NCI-H446 (cell line): ENCODE data around the gene HS1BP3.

Experiments
- DNase-seq, 2 experiments: peaks; one replicate each; lab custom pipeline; 2025; lab: John Stamatoyannopoulos, UW

The HS1BP3 gene

DNA sequence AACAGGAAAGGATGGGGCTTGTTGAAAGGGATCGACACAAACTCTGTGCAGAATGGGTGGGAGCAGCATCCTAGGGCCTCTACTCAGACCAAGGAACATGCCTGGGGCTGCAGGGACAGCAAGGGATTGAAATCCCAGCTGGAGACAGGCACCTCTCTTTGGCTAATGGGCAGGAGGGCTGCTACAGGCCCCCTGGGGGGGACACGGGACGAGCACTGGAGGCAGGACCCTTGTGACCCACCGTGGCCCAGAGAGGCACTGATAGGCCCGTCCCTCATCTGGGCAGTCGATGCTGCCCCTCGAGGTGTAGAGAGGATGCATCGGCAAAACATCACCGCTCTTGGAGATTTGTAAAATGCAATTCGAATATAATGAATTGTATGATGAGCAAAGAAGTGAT is 5.1 kb downstream of the HS1BP3 start:
- DNase-seq: no peak

- no peak for DNase-seq
These were observed 5.6 kb downstream of the HS1BP3 start for GRCh38 chr2:20645301-20645701.

DNA sequence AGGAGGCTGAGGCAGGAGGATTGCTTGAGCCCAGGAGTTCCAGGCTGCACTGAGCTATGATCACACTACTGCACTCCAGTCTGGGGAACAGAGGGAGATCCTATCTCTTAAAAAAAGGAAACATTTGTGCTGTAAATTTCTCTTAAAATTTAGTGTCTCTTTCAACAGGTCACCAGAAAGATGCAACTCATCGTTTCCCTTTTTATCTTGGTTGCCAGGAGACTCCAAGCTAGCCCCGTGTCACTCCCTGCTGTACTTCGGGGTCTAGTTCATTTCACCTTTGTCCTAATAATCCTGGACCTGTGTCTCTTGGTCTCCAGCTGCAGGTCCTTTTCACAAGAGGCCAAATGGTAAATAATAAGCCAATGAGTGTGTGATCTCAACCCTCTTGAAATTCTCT is 7.1 kb downstream of the HS1BP3 start:
- DNase-seq: no peak

- no peak for DNase-seq
These were observed 7.8 kb downstream of the HS1BP3 start for GRCh38 chr2:20643060-20643459.

DNA sequence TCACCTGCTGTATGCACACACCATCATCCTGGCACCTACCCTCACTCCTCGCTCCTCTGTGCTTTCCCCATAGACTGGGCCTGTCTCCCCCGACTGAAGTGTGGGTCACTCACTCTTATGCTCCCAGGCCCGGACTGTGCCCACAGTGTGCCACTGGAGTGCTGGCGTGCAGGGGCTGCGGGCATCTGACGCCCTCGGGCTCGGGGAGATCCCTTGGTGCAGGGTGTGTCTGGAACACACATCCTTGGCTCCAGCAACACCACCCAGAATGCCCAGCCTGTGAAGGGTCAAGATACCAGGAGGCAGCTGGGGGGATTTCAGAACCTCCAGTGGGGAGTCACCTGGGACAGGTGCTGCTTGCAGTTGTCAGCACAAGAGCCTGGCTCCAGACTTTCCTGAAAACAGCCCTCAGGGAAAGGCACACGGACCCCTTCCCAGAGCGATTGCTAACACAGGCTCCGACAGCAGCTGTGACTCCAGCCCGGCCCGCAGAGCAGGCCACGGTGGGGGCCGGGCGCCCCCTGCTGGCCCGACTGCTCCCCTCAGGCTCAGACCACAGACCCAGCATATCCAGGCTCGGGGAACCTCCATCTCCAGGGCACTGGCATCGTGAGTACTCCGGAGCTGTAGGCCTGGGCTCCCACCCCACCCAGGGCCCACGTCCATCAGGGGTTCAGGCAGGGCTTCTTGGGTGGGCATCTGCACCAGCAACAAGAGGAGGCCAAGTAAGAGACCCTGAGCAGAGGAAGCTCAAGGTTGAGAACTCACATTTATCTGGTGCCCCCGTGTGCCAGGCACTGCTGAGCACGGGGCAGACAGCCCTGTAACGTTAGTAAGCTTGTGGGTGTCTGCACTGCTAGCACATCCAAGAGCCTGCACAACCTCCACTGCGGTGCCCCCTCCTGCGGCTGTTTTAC is 8.6 kb downstream of the HS1BP3 start:
- DNase-seq: peak; percentile 54 to 79

DNA sequence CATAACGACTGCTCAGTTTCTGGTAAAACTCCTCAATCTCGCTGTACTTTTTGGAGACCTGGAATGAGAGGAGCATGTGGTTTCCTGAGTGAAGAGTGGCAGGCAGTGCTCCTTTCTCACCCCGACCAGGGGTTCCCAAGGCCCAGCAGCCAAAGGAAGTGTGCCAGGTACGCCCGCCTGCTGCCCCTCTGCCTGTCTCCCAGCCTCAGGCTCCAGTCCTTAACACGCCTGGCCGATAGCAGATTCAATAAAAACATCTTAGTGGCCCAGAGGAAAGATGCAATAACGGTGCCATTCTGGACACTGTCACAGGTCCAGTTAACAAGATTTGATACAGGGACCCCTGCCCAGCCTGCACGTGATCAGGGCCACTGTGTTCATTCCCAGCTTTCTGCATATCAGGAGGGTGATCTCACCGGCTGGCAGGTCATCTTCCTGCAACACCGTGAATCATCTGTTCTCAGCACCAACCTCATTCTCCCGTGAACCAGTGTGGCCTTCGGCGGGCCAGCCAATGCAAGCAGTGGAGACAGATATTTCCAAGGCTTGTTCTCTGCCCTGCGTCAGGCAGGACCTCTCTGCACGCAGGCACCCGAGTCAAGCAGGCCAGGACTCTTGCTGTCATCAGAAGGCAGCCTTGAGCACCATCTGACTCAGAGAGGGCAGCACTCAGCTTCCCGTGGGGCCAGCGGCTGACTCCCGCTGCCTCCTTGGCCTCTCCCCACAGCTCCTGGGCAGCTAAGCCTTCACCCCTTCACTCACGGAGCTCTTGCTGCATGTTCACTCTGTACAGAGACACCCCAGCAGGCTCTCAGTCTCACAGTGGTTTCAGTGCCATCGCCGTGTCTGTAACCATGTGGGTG is 9.5 kb downstream of the HS1BP3 start:
- DNase-seq: no peak

DNA sequence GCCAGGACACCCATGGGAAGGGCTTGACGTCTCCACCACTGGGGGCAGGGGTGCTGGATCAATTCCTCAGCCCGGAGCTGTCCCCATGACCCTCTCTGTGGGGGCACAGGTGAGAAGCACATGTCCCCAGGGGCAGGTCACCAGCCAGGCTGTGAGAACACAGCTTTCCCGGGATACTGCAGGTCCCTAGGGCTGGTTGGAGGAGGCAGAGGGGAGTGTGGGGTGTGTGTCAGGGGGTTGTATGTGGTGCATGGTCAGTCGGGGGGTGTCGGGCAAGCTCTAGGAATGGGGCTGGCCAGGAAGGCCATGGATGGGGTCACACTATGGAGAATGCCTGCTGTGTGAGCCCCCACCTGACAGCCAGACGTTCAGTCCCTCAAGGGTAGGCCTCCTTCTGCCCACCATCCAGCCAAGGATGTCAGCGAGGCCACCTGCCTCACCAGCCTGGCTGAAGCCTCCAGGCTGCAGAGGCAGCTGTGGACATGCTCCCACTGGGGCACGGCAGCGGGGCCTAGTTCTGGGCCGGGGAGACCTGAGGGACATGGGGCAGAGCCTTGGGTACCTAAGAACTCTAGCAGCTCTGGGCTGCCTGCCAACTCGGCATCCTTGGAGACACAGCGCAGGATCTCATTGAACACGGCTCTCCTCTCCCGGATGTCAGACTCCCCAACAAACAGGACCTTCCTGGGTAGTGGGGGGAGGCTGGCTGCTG is 10.3 kb downstream of the HS1BP3 start:
- DNase-seq: no peak

- DNase-seq: no peak
These were observed 12.1 kb downstream of the HS1BP3 start for GRCh38 chr2:20638646-20639430.

DNA sequence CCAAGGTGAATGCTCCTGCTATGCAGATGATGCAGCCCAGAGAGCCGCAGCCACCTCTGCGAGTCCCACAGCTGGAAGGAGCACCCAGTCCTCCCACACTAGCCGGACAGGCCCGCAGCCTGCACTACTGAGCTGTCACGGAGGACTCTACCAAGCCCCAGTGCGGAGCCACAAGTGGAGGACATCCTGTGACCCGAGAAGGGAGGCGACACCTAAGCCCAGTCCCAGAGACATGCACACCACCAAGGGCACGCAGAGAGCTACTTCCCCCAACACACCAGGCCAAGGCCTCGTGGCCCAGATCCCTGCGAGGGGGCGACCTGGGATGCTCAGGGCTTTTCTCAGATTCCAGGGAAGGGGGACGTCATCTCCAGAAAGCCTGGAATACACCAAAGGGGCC is 12.9 kb downstream of the HS1BP3 start:
- no peak for DNase-seq

- no peak for DNase-seq
These were observed 13.8 kb downstream of the HS1BP3 start for GRCh38 chr2:20637147-20637546.

- peak; percentile 73 to 86 for DNase-seq
These were observed 15.0 kb downstream of the HS1BP3 start for GRCh38 chr2:20635675-20636584.

DNA sequence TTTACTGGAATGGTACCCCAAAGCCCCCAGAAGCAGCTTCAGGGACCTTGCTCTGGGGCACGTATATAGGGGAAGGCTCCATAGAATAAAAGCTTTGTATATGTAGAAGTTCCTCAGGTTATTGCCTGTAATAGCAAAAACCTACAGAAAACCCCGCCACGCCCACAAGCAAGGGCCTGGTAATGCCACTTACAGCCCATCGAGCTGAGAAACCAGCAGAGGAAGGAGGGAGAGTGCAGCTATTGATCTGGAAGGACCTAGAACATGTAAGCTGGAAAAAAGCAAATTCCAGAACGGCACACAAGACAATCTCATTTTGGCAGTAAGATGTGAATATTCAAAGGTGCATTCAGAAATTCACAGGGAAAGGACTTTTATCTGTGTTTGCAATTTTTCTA is 15.8 kb downstream of the HS1BP3 start:
- no peak for DNase-seq

DNA sequence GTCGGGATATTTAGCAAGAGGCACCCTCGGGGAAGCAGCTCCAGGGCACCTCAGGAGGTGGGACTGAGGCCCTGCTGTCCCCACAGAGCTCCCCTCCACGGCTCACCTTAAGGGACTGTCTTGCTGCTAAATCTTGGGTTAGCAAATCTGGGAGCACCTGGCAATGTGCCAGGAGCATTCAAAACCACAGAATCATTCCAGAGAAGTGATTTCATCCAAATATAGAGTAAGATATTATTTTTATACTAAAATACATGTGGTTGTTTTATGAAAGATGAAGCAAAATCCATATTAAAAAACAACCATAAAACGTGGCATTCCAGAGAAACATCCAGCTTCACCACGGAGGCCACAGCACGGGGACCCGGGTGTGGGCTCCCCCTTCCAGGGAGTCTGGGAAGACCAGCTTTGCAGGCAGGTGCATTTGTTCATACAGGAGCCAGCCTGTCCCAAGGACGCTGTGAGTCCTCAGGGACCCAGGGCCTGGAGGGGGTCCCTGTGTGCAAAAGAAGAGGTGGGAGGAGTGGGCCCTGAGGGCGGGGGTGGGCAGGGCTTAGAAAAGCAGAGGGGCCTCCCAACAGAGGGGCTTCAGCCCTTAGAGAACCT is 16.3 kb downstream of the HS1BP3 start:
- no peak for DNase-seq

DNA sequence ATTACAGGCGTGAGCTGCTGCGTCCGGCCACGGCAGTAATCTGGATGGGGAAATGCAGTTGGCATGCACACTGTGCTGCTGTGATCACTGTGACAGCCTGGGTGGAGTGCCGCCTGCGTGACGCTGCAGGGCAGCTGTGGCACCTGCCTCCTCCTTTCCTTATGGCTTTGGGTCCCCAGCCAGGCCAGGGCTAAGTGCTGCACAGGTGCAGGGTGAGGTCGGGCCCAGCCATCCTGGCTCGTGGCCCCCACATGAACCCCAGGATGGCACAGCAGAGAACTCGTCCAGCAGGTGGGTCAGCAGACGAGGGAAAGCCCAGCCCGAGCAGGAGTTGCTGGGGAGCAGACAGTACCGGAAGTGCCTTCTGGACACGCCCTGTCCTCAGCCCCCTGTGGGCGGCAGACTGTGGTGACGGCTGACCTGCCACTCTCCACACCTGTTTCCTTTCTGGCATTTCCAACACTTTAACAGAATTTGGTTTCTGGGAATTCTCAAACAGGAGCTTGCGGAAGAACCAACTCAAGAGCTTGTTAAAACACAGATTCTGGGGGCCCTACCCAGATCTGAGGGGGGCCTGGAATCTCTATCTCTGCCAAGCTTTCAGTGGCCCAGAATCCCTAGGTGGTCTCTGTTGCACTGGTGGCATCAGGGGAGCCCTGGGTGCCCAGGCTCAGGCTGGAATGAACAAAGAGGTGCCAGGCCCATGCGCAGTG is 16.9 kb downstream of the HS1BP3 start:
- DNase-seq: no peak

DNA sequence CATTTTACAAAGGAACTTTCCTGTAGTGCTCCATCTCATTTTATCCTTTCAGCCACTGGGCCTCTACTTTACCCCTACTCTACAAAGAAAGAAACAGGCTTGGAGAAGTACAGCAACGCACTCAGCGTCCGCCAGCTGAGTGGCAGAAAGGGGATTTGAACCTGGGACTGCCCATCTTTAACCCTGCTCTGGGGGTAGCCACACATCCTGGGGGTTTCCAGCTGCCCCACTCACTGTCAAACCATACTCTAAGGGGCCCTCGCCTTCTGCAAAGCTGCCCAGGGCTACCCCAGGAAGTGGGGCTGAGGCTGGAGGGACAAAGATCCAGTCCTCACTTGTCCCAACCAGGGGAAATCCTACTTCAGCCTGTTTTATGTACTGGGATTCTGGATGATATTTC is 17.9 kb downstream of the HS1BP3 start:
- DNase-seq: no peak

DNA sequence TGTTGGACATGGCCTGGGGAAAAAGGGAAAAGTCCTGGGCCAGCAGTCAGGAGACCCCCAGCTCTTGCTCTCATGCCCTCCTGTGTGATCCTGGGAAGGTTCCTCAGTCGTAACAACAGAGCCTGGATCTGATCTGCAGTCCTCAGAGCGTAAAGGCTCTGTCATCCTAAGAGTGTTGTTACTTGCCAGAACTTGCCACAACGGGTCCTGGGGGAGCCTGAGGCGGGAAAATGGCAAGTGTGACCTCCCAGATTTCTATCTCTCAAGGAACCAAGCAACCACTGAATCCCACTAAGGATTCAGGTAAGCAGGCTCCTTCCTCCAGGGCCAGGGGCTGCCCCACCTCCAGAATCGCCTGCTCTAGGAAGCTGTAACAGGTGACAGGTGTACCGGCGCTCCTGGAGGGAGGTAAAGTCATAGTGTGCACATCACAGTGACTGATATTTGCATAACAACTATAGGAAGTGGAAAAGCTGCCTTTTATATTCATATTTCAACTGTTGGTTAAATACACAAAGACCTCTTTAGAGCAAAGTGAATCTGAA is 18.4 kb downstream of the HS1BP3 start:
- no peak for DNase-seq

DNA sequence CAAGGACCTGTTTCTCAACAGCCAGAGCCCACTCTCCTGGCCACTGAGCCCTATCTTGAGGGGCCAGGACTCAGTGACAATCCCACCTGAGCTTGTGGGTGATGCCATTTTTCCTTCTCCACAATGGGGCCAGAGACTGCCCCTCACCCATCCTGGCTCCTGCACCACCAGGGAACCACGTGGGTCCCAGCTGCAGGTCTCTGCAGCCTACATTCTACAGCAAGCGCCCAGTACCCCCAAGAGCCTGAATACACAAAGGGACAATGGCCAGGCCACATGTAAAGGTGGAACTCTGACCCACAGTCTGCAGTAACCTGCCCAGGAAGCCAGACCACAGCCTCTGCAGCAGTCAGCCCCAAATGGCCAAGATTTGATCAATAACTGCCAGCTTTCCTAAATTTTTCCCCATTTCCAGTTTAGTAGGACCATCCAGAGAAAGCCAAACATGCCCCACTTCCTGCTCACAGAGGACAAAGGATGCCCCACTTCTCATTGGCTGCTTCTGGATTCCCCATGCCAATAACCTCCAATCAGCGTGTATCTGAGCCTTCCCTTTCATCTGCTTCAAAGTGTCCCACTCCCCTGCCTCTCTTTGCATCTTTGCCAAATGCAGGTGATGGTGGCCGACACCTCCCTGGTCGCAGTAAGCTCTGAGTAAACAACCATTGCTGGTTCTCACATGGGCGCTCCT is 19.1 kb downstream of the HS1BP3 start:
- no peak for DNase-seq

GRCh38 chr2:20630967-20631366 is 19.9 kb downstream of the HS1BP3 start:
- DNase-seq: no peak
